CD4-positive, alpha-beta T cell treated with Interleukin-1 beta for 1 hour (primary cell): ENCODE measurements around the gene MEF2C.

Source experiments
- DNase-seq, 2 donors: peaks; one replicate each; pipeline ENCODE4 v3.0.0-alpha.2; 2020 to 2022

Gene MEF2C

GRCh38 chr5:88685591-88686541, 197.1 kb downstream of the MEF2C start:
- DNase-seq: no peak

GRCh38 chr5:88683506-88684135, 199.4 kb downstream of the MEF2C start:
- DNase-seq: no peak

DNA sequence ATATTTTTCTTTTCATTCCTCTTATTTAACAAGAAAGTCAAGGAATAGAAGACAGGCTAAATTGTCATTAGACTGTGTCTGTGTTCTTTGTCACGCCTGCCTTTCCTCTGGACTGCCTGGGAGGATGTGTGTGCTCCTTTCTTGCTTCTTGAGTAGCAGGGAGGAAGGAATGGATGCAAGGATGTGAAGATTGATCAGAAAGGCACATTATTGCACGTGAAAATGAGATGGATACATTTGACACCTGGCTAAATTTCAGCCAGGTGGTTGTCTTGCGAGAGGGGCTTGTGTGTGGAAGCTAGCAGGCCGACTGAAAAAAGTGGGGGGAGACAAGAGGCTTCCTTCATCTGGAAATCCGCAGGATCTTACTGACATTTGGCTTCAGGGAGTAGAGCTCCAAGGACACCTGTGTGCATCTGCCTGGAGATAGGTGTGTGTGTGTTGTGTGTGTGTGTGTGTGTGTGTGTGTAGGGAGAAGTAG, 200.1 kb downstream of the MEF2C start:
- DNase-seq: no peak

GRCh38 chr5:88682131-88682530, 200.9 kb downstream of the MEF2C start:
- no peak for DNase-seq

- DNase-seq: no peak
Measured at GRCh38 chr5:88681211-88681803, 201.7 kb downstream of the MEF2C start.

DNA sequence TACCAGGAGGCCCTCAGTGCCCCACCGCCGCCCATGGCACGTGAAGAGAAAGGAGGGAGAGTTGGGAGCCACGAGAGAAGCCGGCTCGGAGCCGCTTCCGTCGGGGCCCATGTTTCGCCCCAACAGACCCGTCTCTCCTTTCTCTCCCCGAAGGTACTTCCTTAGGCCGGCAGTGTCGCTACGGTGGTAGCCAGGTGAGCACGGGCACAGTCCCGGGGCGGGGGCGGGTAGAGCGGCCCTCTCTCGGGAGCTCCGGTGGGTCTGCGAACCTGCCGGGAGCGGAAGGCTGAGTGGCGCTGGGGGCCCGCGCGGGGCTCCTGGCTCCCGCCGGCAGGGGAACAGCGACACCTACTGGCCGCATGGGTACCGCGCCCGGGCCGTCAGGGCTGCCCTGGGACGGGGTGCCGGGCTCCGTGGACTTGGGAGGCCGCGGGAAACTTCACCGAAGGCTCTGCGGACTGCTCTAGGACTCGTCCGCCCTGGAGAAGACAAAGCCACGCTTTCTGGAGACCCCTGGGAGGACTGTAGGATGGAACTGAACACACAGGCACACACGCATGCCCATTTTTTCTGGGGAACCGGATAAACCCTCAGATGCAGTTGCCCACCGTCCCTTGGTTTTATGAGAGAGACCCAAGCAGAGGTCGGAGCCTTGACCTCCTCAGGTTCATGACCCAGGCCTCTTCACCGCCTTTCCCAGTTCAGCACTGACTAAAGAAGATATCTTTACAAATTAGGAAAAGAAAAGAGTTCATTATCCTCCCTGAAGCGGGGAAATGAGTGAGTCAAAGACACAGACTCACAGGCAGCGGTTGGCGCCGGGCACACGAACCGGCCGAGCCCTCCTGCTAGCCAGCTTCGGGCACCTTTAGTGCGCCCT, 202.5 kb downstream of the MEF2C start:
- DNase-seq: peak; percentile 63 to 74

- DNase-seq: no peak
Measured at GRCh38 chr5:88679638-88680037, 203.3 kb downstream of the MEF2C start.

- DNase-seq: no peak
Measured at GRCh38 chr5:88678770-88679381, 204.1 kb downstream of the MEF2C start.

DNA sequence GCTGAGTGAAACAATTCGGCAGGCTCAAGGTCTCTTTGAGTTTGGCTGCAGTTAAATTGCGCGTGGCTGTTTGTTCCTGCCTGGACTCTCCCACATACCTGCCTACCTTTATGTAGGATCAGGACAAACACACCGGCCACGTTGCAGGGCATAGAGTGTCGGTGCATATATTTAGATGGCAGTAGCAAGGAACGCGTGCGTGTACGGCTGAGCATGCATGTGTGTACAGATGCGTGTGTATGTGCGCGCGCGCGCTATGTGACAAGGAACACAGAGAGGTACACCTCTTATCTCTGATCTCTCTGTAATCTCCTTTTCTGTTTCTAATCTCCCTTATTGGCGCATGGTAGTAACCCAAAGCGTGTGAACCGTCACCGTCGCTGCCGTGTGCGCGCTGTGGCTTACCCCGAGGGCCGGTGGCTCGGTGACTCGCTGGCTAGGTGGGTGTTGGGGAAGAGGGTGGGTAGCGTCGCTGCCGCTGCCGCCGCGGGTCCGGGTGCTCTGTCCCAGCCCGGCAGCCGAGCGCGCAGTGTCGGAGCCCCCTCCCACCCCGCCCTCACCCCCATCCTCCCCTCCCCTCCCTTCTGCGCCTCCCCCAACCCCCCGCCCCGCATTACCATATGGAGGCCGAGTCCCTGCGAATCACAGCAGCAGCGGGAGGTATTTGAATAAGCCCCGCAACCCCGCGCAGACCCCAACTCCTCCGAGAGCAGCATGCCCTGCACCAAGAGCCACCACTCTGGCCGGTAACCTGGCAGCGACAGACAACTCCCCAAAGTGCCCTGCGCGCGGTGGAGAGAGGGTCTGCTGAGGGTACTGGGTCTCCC, 204.8 kb downstream of the MEF2C start:
- no peak for DNase-seq

GRCh38 chr5:88677376-88677895, 205.5 kb downstream of the MEF2C start:
- no peak for DNase-seq

DNA sequence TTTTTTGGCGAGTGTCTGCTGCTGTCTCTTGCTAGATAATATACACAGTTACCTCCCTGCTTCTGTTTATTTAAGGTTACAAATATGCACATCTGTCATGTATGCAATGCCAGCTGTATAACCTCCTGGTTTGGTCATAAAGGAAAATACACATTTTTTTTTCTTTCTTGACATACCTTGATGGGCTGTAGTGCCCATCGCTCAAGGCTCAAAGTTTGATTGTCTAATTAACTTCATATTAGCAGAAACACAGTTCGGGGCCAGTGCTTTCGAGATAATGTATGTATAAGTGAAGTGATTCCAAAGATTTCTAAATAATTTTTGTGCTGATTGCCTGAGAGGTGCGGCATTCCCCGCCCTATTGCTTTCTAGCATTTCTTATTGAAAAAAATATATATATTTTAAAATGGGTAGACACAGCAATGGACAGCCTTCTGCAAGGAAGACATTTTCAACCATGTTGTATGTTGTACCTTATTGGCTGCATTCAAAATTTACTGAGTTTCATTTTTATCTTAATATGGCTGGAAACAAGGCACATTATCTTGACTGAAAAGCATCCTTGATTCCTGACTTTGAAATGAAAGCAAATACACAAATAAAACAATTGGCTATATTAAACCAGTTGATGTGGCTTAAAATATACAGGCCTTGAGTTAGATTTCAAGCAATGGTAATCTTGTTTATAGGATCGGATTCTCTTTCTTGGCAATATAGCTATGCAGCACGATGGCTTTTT, 206.2 kb downstream of the MEF2C start:
- DNase-seq: no peak

- peak in 1 of 2 donors; percentile 28 for DNase-seq
Measured at GRCh38 chr5:88675708-88676636, 207.0 kb downstream of the MEF2C start.

DNA sequence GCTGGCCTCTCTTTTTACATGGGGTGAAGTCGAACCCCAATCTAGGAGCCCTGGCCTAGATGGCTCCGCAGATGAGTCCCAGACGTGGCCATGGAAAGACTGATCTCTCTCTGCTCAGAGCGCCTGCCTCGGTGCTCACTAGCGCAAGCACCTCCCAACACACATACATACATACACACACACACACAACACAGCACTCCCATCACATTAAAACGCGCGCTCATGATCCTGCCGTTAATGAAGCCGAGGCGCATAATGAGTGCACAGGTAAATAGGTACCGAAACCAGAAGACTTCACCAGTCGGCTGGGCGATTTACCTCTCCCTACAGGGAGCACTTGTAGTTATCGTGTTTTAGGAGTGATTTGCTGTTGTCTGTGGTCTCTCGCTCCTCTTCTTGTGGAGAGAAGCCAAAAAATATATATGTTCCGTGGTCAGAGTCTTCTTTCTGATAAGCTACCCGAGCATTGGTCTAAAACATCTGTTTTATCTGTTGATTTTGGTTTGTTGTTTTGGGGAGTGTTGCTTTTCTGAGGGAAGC, 207.7 kb downstream of the MEF2C start:
- no peak for DNase-seq

- peak in 1 of 2 donors; percentile 13 for DNase-seq
Measured at GRCh38 chr5:88674356-88675167, 208.4 kb downstream of the MEF2C start.

DNA sequence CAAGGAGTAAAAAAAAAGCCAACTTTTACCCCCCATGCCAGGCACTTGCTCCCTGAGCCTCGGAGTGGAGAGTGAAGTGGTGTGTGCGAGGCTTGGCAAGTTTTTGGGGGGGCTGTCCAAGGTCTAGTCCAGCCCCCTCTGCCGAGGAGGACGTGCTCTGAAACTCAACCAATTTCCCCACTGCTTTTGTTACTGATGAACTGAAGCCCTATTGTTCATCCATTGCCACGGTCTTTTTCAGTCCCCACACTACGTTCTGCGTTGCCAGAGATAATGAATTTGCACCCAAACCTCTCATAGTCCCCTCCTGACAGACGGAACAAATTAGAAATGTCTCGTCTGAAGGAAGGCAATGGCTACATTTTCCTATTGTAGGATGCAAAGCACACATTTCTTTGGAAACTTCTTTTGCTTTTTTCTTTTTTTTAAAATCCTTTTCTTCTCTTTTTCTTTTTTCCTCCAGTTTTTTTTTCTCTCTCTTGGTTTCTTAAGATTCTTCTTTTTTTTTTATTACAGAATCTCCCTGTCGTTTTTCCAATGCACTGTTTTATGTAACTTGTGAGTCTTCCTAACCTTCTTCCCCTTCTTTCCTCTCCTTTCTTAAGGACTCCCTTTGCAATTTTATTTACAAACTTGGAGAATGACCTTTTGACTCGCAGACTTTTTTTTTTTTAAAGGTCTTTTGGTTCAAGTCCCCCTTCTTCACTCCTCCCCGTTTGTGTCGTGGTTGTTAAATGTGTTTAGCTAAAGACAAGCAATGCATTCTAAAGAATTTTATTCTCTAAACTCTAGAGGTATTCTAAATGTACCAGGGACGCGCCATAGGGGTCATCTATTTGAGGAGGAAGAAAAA, 209.5 kb downstream of the MEF2C start:
- DNase-seq: no peak

DNA sequence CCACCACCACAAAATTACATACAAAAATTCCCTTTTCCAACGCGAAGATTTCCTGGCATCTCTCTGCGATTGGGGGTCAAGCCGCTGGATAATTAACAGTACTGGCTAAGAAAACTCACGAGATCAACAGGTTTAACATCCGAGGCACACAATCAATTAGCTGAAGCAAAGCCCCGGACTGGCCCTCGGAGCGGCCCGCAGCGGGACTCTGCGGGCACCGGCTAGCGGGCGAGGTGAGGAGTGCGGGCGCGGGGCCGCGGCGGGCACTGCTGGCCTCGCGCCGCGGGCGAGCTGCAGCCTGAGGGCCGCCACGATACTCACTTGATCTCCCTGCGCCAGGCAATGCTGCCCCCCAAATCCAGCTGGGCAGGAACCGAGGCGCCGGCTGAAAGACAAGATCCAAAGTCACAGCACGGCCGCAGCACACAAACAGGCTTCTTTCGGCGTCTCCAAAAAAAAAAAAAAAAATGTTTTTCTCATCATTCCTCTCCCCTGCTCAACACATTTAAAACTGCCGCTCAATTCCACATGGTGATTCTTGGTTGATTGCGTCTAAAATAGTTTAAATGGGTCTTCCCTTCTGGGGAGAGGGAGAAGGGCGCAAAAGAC, 210.2 kb downstream of the MEF2C start:
- no peak for DNase-seq
